GM20431 (cell line): ENCODE results near the gene KLF5.
"Not testable (repeated sequence)": the region's sequence is repeated elsewhere in the genome, so short reads cannot be mapped to it uniquely, and the experiment has no call there.

Experiments
- in situ Hi-C: fragments of 300-500 bp; cut with MseI, MboI; formaldehyde crosslinking; loops from one replicate; pipeline ENCODE4 v1.15.0; 2020; ENCODE audit warnings: low sequenced_read_pairs; ENCODE audit not compliant: unreplicated experiment

The KLF5 gene

DNA sequence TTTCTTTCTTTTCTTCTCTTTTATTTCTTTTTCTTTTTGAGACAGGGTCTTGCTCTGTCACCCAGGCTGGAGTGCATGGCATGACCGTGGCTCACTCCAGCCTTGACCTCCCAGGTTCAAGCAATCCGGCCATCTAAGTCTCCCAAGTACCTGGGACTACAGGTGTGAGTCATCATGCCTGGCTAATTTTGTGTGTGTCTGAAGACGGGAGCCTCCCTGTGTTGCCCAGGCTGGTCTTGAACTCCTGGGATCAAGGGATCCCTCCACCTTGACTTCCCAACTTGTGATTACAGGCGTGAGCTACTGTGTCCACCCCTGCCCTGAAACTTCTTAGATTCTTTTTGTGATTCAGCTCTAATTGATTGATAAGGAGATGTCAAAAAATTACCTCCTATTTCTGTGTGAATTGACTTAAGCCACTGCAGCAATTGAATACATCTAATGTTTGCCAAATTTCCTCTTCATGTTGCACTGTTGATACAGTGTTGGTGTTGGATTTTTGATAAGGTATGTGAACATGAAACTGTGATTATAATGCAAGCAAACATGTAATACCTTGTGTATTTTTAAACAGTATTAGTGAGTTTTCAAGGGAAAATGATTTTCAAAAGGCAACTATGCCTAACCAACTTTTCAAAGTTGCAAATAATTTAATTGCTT is 22.6 kb downstream of the KLF5 start:
- in situ Hi-C loops, result no loop called here

DNA sequence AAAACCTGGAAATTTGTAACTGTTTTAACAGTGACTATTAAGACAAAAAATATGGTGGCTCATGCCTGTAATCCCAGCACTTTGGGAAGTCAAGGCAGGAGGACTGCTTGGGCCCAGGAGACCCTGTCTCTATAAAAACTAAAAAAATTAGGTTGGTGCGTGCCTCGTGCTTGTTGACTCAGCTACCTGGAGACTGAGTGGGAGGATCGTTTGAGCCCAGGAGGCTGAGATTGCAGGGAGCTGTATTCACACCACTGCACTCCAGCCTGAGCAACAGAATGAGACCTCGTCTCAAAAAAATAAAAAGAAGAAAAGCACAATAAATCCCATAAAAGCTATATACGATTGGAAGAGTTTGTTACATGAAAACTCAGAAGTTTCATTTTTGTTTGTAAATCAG is 23.7 kb downstream of the KLF5 start:
- in situ Hi-C loops, result no loop called here

DNA sequence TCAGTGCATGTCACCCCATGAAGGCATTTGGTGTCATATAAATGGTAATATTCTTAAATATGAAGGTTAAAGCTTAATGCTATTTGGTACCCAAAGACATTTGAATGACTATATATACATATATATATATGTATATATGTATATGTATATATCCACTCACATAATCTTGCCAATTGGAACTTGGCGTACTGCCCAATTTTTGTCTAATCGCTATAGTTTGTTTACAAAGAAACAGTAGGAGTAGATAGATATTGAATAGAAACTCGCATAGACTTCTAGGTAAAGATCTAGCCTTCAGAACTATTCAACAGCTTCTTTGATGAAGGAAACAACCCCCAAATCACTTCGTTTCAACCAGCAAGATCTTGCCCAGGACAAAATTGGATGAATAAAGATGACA is 24.1 kb downstream of the KLF5 start:
- in situ Hi-C loops, result no loop called here

DNA sequence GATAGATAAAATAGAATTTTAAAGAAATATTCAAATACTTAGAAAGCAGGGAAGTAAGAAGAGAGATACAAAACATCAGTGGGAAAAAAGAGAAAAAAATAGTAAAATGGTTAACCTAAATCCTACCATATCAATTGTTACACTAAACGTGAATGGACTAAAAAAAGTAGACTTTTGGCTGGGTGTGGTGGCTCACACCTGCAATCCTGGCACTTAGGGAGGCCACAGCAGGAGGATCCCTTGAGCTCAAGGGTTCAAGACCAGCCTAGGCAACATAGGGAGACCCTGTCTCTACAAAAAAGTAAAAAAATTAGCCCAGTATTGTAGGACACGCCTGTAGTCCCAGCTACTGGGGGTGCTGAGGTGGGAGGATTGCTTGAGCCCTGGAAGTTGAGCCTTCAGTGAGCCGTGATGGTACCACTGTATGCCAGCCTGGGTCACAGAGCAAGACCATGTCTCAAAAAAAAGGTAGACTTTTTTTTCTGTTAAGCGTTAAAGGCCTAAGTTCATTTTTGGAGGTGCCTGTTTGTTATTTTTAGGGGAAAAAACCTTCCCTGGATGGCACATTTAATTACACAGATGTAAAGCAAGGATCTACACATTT is 29.6 kb downstream of the KLF5 start:
- in situ Hi-C loops, result no loop called here

DNA sequence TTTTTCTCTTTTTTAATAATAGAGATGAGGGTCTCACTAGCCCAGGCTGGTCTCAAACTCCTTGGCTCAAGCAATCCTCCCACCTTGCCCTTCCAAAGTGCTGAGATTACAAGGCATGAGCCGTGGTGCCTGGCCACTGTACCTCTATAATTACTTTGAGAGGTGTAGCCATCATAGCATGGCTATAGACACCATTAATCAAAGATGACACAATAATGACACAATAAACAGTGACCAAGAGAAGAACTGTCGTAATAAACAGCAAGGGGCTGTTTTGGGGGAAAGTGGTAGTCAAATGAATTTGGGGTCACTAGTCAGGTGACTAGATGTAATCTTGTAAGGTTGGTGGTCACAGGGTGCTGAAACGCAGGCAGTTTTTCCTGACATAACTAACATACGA is 30.4 kb downstream of the KLF5 start:
- in situ Hi-C loops, result no loop called here

DNA sequence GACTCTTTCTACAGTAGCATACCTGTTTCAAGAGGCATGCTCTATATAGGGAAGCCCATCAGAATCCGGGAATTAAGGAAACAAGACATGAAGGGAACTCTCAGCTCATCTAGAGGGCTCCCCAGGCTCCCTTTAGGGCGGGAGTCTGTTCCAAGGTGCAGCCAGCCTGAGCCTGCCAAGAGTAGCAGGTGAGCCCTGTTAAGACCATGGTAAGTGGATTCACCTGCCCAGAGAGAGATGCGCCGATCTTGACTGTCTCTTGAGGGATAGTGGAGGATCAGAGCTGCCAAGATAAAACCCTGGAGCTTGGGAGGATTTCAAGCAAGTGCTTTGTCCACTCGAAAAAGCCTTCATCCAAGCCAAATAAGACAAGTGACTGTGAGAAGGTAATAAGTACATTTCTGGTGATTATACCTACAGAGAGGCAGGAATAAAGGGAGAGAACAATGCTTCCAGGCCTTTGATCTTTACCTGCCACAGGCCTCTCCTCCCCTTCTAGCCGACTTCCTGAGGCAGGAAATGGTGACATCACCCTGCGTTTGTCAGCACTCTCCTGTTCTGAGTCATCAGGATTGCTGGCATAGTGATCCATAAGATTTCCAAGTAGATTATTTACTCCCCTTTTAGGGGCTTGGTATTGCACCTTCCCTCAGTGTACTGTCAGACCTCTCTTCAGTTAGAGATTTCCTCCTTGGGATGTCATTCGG is 31.5 kb downstream of the KLF5 start:
- in situ Hi-C loops, result no loop called here

DNA sequence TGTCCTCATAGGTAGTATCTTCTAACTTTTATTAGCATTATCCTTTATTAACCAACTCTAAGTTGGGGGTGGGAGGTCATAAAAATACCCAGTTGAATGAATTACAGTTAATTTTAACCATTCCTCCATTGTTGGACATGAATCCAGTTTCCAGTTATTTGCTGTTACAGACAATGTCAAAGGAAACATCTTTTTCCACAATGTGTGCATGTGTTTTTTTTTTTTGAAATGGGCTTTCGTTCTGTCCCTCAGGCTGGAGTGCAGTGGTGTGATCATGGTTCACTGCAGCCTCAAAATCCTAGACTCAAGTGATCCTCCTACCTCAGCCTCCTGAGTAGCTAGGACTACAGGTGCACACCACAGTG is 32.0 kb downstream of the KLF5 start:
- in situ Hi-C loops, result no loop called here

DNA sequence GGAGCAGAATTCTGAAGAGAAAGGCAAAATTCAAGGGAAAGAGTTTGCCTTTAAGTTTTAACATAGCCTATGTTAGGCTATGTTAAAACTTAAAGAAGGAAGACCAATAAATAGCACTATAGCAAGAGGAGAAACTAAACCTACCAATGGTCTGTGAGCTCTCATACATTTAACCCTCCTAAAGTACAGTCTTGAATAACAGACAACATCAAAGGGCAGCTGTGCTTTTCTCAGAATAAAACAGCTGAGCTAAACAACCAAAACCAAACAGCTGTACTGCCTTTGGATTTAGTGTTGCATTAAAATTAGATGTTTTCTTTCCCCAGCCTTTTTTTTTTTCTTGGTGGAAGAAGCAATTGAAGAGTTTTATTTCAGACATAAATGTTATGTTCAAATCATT is 34.0 kb downstream of the KLF5 start:
- in situ Hi-C loops, result no loop called here

DNA sequence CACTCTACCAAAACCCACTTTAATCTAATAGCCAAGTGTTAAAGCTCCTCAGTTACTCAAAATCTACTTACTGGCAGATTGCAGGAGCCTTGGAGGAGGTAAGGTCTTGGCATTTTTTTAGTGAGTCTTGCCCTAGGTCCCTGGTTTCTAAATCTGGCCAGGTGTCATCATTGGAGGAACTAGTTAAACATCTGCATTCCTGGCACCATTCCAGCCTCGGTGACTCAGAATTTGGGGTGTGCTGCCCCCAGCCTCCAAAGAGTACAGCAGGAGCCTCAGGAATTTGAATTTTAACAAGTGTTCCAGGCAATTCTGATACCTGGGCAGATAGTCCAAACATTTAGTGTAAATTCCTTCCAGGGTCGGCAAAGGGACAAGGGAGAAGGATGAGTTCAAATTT is 37.4 kb downstream of the KLF5 start:
- in situ Hi-C loops, result no loop called here

DNA sequence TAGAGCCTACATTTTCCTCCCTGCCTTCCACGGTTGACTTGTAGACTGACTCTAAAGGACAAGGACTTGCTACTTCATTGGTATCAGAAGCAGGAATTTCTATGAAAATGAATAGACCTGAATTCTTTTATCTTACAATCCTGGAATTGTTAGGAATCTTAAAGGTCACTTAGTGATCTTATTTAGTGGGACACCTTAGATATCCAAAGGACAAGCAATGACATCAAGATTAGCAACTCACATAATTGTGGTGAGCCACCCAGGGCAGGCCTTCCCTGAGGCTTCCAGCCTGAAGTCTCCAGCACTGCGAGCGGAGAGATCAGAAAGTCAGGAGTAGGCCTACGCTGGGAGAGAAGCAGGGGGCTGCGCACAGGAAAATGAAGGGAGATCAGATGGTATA is 37.8 kb downstream of the KLF5 start:
- in situ Hi-C loops, result no loop called here

DNA sequence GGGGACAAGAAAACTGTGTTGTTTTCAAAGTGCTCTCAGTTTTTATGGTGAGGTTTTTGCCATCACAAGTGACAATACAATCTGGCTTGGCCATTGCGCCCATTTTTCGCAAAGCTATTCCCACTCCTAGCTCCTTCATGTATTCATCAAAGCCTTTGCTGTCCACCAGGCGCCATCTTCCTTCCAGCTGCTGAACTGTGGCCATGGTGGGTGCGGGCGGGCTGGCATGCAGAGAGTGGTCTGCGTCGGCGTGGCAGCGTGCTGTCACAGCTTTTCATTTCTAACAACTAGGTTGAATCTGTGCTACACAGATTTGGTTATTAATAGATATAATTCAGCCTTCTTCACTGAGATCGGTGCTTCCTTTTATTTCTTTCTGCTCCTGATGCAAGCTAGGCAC is 42.0 kb downstream of the KLF5 start:
- in situ Hi-C loops, result not testable (repeated sequence)

DNA sequence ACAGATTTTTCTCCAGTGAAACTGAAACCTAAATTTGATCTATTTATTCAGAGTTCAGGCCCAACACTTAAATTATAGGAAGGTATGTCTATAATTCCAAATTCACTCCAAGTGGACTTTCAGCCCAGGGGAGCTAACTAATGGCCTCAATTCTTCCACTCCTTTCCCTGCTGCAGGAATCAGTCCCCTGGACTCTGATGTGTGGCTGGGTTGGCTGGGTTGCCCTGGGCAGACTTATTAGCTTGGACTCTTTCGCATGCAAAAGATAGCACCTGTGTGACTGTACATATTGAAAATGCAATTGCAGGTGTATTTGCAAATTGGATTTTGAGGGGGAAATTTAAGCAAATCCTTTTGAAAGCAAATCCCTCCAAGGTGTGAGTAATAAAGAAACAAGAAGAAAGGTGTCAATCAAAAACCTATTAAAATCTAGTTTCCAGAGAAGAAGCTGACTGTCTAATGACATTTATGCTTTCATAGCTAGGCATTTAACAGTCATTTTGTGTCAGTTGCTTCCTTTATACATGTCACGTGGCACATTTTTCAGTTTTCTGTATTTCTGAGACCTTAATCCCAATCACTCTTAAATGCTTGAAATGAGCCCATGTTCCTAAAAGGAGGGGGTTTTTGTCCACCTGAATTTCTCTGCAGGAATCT is 42.7 kb downstream of the KLF5 start:
- in situ Hi-C loops, result no loop called here

DNA sequence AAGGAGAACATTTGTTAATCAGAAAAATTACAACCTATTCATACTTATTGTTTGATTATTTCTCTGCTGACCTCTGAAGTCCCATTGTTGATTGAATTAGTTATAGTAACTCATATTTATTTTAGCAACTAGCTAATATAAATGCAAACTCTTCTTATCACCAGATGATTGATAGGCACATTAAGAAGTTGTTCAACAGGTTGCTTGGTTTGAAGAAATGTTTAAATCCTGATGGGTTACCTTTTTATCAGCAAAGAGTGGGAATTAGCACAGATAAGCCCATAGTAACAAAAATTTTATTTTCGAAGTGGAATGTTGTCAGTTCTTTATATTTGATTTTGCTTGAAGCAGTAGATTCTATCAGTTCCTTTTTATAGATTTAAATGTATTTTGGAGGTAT is 44.4 kb downstream of the KLF5 start:
- in situ Hi-C loops, result no loop called here

DNA sequence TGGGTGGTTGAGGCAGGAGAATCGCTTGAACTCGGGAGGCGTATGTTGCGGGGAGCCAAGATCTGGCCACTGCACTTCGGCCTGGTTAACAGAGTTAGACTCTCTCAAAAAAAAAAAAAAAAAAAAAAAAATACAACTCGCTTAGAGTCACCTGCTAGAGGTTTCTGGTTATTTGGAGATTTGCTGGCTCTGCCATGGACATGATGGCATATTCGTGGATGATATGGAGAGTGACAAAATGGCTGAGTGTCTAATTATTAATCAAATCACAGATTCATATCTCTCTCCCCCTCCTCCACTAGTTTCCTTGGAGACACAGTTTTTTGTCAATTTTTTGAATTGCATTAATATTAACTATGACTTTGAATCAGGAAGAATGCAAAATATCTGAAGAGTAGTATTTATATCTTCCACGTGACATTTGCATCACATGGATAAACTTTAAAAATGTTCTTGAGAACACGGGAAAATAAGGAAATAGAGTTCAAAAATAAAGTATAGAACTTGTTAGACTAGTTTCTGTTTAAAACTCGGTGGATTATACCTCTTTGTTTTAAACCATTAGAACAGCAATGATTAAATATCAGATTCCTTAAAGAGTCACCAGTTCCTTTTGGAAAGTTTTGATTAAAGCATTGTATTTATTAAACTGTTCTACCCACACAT is 47.8 kb downstream of the KLF5 start:
- in situ Hi-C loops, result no loop called here

DNA sequence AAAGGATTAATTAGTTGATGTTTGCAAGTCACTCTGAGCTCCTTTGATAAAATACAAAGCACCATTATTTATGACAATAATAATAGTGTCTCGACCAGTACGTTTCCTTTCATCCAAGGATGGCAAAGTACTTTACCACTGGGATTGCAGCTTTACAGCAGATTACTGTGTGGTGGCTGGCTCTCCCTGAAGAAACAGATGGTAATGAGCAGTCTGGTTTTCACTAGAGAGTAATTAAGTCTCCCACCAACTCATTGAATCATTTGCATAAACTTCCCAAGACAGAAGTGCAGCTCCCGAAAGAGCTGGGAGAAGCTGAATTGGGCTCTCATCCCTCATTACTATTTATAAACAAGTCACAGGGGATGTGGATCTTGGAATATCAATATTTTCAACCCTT is 48.7 kb downstream of the KLF5 start:
- in situ Hi-C loops, result no loop called here

DNA sequence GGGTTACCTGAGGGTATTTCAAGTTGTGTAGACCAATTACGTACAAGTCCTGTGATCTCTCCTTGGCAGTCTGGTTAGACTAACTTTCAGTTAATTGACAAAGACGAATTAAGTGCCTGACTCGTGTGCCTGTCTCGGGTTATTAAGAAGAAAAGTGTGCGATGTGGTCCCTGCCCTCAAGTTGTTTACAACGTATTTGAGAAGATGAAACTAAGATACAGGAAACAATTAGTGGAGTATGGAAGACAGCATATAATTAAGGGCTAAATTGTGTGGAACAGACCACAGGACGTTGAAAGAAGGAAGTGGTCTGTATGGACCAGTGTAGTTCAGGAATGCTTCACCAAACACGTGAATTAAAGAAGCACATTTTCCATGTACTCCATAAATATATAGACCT is 49.2 kb downstream of the KLF5 start:
- in situ Hi-C loops, result no loop called here

DNA sequence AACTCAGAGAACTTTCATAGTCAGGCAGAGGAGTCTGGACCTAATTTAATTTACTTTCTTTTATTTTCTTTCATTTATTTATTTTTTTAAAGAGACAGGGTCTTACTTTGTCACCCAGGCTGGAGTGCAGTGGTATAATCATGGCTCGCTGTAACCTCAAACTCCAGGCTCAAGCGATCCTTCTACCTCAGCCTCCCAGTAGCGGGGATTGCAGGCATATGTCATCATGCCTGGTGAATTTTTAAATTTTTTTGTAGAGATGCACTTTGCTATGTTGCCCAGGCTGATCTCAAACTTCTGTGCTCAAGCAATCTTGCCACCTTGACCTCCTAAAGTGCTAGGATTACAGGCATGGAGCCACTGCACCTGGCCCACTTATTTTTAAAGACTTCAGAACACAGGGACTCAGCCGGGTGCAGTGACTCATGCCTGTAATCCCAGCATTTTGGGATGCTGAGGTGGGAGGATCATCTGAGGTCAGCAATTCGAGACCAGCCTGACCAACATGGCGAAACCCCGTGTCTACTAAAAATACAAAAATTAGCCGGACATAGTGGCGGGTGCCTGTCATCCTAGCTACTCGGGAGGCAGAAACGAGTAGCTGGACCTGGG is 50.6 kb downstream of the KLF5 start:
- in situ Hi-C loops, result no loop called here

DNA sequence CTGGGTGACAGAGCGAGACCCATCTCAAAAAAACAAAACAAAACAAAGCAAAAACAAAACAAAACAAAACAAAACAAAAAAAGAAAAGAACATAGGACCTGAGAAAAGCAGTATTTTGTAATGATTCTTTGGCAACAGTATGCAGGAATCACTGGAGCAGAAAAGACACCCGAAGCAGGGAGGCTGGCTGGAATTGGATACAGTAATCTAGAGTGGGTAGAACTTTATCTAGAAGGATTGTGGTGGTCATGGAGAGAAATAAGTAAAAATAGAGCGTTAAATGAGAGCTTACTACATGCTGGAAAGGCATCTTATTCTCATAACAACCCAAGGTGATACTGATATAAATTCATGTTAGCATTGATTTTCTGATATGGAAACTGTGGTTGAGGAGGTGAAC is 51.2 kb downstream of the KLF5 start:
- in situ Hi-C loops, result no loop called here

DNA sequence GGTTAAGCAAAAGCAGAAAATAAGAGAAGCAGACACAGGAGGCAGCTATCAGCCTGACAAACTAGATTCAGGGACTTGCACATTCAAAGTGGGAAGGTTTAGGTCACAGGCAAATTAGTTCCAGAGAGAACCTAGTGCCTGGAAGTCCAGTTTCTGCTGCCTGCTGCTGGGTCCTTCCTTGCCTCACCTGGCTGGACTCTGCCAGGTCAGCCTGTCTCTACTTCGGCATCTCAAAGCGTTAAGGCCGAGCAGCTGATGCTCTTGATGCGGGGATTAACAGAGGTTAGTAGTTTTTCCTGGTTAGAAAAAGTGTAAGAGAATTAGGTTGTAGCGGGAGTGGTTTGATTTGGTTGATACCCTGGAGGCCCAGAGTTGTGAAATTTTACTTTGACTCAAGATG is 52.0 kb downstream of the KLF5 start:
- in situ Hi-C loops, result no loop called here

DNA sequence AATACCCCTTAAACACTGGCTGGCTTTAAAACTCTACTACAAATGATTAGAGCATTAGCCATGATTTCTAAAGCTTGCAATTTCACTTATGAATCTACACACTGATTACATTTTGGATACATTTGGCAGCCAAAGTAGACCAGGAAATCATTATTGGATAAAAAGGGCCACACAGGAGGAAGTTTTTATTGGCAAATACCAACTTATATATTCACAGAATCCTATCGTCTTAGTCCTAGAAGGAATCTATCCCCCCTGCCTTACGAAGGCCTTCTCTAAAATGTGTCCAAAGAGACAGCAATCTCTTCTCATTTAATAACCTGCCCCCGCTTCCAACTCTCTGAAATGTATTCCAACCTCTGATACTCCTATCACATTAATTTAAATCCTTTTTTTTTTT is 52.5 kb downstream of the KLF5 start:
- in situ Hi-C loops, result no loop called here
